HepG2 (cell line): Measurements from ENCODE around the gene GFER. TPM values are rescaled to one million over a fixed set of nuclear protein-coding genes. Genes with fewer than 3 reads are reported as not detected.

Experiments used
- HES4 ChIP-seq: sonication (generic); formaldehyde crosslinking; IDR thresholded peaks from 2 replicates; pipeline ENCODE4 v1.9.0; 2021; ENCODE audit warnings: mild to moderate bottlenecking, missing genetic modification reagents, borderline replicate concordance
- HNF4A ChIP-seq: sonication (generic); formaldehyde crosslinking; IDR thresholded peaks from 2 replicates; pipeline ENCODE4 v1.4.0; 2020; ENCODE audit warnings: missing genetic modification reagents
- KAT8 ChIP-seq: IDR thresholded peaks from 2 replicates; pipeline ENCODE4 v1.6.1; 2016; ENCODE audit warnings: missing genetic modification reagents, missing compliant biosample characterization
- MTF2 ChIP-seq: sonication (generic); formaldehyde crosslinking; IDR thresholded peaks from 2 replicates; pipeline ENCODE4 v1.5.0; 2020; ENCODE audit warnings: missing genetic modification reagents, borderline replicate concordance
- NR2F2 ChIP-seq: IDR thresholded peaks from 2 replicates; pipeline ENCODE4 v1.6.1; 2012; ENCODE audit warnings: low read depth, inconsistent platforms, borderline replicate concordance
- SNAPC2 ChIP-seq: sonication (generic); formaldehyde crosslinking; IDR thresholded peaks from 2 replicates; pipeline ENCODE4 v1.8.1; 2022; ENCODE audit warnings: mild to moderate bottlenecking, missing genetic modification reagents
- ZNF232 ChIP-seq: sonication (generic); formaldehyde crosslinking; IDR thresholded peaks from 2 replicates; pipeline ENCODE4 v1.4.0; 2020; ENCODE audit warnings: missing genetic modification reagents, borderline replicate concordance
- ZNF512B ChIP-seq: sonication (generic); formaldehyde crosslinking; IDR thresholded peaks from 2 replicates; pipeline ENCODE4 v1.5.1; 2020; ENCODE audit warnings: missing genetic modification reagents, mild to moderate bottlenecking, borderline replicate concordance
- ZNF839 ChIP-seq: sonication (generic); formaldehyde crosslinking; IDR thresholded peaks from 2 replicates; pipeline ENCODE4 v1.4.0; 2020; ENCODE audit warnings: missing genetic modification reagents, mild to moderate bottlenecking, borderline replicate concordance
- polyA plus RNA-seq, 8 experiments: library from polyadenylated mRNA; depleted of rRNA in 3 of 8; stranded (reverse) in 7 of 8; unstranded in 1 of 8; fragments of >200 nt; fragmentation: Illumina TruSeq in 4 of 8; extraction: Trizol in 4 of 8; gene quantifications; 2 replicates each; pipeline versions ENCODE4 v1.2.1 to v1.2.3, GENCODE V29; 2011 to 2016; ENCODE audit warnings: low read depth in 4 of 8, missing spikeins in 1 of 8, mixed read lengths in 1 of 8; ENCODE audit not compliant: insufficient read depth in 1 of 8
- total RNA-seq, 5 experiments: library from RNA; depleted of rRNA; stranded (reverse); fragments of >200 nt; fragmentation: Illumina TruSeq; extraction: Trizol; gene quantifications; 2 replicates each; pipeline ENCODE4 v1.2.3, GENCODE V29; 2016; ENCODE audit warnings: low read depth in 1 of 5
- TF ChIP-seq, protein P1 (sequence below), 2 experiments: IDR thresholded peaks; 2 replicates each; pipeline ENCODE4 v1.6.1; 2011 to 2012; ENCODE audit warnings: low read length in 2 of 2, borderline replicate concordance in 1 of 2, low read depth in 1 of 2, mild to moderate bottlenecking in 1 of 2, moderate library complexity in 1 of 2
- TF ChIP-seq, protein P2 (sequence below): sonication (generic); formaldehyde crosslinking; IDR thresholded peaks from 2 replicates; pipeline ENCODE4 v1.4.0; 2020; ENCODE audit warnings: missing genetic modification reagents, borderline replicate concordance
- TF ChIP-seq, protein P3 (sequence below): sonication (generic); formaldehyde crosslinking; IDR thresholded peaks from 2 replicates; pipeline ENCODE4 v1.8.0; 2022; ENCODE audit warnings: missing genetic modification reagents, mild to moderate bottlenecking, inconsistent platforms, borderline replicate concordance
- TF ChIP-seq, protein P4 (sequence below): sonication (generic); formaldehyde crosslinking; IDR thresholded peaks from 2 replicates; pipeline ENCODE4 v1.4.0; 2020; ENCODE audit warnings: missing genetic modification reagents
- TF ChIP-seq, protein P5 (sequence below): sonication (generic); formaldehyde crosslinking; IDR thresholded peaks from 2 replicates; pipeline ENCODE4 v1.4.0; 2020; ENCODE audit warnings: missing genetic modification reagents

The GFER gene
- total and polyA plus RNA-seq, 2 of the 13 experiments (the other 11 are each of a cell fraction or from before 2014, with no cell fraction given): 28.6 to 71.7 TPM

- TF ChIP-seq, protein P1, sequence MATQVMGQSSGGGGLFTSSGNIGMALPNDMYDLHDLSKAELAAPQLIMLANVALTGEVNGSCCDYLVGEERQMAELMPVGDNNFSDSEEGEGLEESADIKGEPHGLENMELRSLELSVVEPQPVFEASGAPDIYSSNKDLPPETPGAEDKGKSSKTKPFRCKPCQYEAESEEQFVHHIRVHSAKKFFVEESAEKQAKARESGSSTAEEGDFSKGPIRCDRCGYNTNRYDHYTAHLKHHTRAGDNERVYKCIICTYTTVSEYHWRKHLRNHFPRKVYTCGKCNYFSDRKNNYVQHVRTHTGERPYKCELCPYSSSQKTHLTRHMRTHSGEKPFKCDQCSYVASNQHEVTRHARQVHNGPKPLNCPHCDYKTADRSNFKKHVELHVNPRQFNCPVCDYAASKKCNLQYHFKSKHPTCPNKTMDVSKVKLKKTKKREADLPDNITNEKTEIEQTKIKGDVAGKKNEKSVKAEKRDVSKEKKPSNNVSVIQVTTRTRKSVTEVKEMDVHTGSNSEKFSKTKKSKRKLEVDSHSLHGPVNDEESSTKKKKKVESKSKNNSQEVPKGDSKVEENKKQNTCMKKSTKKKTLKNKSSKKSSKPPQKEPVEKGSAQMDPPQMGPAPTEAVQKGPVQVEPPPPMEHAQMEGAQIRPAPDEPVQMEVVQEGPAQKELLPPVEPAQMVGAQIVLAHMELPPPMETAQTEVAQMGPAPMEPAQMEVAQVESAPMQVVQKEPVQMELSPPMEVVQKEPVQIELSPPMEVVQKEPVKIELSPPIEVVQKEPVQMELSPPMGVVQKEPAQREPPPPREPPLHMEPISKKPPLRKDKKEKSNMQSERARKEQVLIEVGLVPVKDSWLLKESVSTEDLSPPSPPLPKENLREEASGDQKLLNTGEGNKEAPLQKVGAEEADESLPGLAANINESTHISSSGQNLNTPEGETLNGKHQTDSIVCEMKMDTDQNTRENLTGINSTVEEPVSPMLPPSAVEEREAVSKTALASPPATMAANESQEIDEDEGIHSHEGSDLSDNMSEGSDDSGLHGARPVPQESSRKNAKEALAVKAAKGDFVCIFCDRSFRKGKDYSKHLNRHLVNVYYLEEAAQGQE (IDR thresholded peaks at IDR 0.05; ENCODE audit: borderline replicate concordance in 1 of 2, low read depth in 1 of 2, low read length in 2 of 2): no peak
- peak; percentile 57; the same call in 1 of the 2 replicates for TF ChIP-seq HES4 (CRISPR knock-in tag)
- peak; percentile 43 for TF ChIP-seq HNF4A
- TF ChIP-seq, protein P2, sequence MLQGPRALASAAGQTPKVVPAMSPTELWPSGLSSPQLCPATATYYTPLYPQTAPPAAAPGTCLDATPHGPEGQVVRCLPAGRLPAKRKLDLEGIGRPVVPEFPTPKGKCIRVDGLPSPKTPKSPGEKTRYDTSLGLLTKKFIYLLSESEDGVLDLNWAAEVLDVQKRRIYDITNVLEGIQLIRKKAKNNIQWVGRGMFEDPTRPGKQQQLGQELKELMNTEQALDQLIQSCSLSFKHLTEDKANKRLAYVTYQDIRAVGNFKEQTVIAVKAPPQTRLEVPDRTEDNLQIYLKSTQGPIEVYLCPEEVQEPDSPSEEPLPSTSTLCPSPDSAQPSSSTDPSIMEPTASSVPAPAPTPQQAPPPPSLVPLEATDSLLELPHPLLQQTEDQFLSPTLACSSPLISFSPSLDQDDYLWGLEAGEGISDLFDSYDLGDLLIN (CRISPR knock-in tag): 0 out of 2 replicates have a peak, but pooled peaks have one; percentile 84
- TF ChIP-seq, protein P3, sequence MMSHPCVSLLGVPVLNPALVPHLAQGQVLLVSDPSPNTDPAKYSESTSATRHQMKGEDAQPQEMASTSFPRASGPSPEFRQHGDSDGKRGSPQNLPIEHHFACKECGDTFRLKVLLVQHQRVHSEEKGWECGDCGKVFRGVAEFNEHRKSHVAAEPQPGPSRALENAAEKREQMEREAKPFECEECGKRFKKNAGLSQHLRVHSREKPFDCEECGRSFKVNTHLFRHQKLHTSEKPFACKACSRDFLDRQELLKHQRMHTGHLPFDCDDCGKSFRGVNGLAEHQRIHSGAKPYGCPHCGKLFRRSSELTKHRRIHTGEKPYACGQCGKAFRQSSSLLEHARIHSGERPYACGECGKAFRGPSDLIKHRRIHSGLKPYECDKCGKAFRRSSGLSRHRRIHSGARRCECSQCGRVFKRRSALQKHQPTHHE (CRISPR knock-in tag): no peak; the same call in 1 of the 2 replicates
- TF ChIP-seq, protein P4, sequence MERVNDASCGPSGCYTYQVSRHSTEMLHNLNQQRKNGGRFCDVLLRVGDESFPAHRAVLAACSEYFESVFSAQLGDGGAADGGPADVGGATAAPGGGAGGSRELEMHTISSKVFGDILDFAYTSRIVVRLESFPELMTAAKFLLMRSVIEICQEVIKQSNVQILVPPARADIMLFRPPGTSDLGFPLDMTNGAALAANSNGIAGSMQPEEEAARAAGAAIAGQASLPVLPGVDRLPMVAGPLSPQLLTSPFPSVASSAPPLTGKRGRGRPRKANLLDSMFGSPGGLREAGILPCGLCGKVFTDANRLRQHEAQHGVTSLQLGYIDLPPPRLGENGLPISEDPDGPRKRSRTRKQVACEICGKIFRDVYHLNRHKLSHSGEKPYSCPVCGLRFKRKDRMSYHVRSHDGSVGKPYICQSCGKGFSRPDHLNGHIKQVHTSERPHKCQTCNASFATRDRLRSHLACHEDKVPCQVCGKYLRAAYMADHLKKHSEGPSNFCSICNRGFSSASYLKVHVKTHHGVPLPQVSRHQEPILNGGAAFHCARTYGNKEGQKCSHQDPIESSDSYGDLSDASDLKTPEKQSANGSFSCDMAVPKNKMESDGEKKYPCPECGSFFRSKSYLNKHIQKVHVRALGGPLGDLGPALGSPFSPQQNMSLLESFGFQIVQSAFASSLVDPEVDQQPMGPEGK (CRISPR knock-in tag): peak; percentile 83
- no peak for TF ChIP-seq ZNF512B (CRISPR knock-in tag)
- TF ChIP-seq MTF2: peak; percentile 85; the same call in 1 of the 2 replicates
- TF ChIP-seq ZNF232 (CRISPR knock-in tag): 0 out of 2 replicates have a peak, but pooled peaks have one; percentile 52
- peak; percentile 72; the same call in 1 of the 2 replicates for TF ChIP-seq ZNF839 (CRISPR knock-in tag)
- TF ChIP-seq, protein P5, sequence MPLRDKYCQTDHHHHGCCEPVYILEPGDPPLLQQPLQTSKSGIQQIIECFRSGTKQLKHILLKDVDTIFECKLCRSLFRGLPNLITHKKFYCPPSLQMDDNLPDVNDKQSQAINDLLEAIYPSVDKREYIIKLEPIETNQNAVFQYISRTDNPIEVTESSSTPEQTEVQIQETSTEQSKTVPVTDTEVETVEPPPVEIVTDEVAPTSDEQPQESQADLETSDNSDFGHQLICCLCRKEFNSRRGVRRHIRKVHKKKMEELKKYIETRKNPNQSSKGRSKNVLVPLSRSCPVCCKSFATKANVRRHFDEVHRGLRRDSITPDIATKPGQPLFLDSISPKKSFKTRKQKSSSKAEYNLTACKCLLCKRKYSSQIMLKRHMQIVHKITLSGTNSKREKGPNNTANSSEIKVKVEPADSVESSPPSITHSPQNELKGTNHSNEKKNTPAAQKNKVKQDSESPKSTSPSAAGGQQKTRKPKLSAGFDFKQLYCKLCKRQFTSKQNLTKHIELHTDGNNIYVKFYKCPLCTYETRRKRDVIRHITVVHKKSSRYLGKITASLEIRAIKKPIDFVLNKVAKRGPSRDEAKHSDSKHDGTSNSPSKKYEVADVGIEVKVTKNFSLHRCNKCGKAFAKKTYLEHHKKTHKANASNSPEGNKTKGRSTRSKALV: 0 out of 2 replicates have a peak, but pooled peaks have one; percentile 38
- peak; percentile 100 for TF ChIP-seq KAT8
- no peak for TF ChIP-seq SNAPC2 (CRISPR knock-in tag)
- peak; percentile 20; the same call in 1 of the 2 replicates for TF ChIP-seq NR2F2
Measured at GRCh38 chr16:1971796-1972489, 12.1 kb upstream of the GFER start, which contains the start of gene TBL3 (continued).
